Measurements from ENCODE around the gene TIMP3. TPM values are rescaled to one million over a fixed set of nuclear protein-coding genes. Genes with fewer than 3 reads are reported as not detected.

The TIMP3 gene
- total RNA-seq, 1 experiment from 2014 or later: 12.3 TPM

GRCh38 chr22:32822179-32822877, 20.8 kb downstream of the TIMP3 start:
- Mint-ChIP-seq H3K4me1 (ENCODE audit: low read depth, unreplicated experiment) (no peaks in the 10 kb centered on the region), H3K9me3 (ENCODE audit: low read depth, unreplicated experiment) (no peaks in the 10 kb centered on the region), H3K27ac (ENCODE audit: unreplicated experiment) (no peak overlapping the region), H3K36me3 (ENCODE audit: insufficient read depth, unreplicated experiment) (no peaks in the 10 kb centered on the region), H3K4me3 (ENCODE audit: low read depth, unreplicated experiment) (no peak overlapping the region), H3K27me3 (ENCODE audit: unreplicated experiment) (no peaks in the 10 kb centered on the region)
- no peak for TF ChIP-seq CTCF (IDR thresholded peaks at IDR 0.05; ENCODE audit: unreplicated experiment)
- CTCF ChIA-PET: interaction anchor here (0.7 kb wide), 1 partner anchor 163 kb away, joined by 3 read pairs; no protein-coding TSS in a partner anchor
- BruUV-seq (replicated peaks): no TSS peak
- DNase-seq: no peak
- intact Hi-C loops (cut with micrococcal nuclease; ENCODE audit: unreplicated experiment): loop anchor here (10.0 kb wide), 1 partner anchor 162 kb away; no protein-coding TSS in a partner anchor

GRCh38 chr22:32823024-32823730, 21.7 kb downstream of the TIMP3 start:
- CTCF ChIA-PET: interaction anchor here (1.5 kb wide), 1 partner anchor 294 kb away, joined by 4 read pairs; no protein-coding TSS in a partner anchor
- peak; percentile 69 for DNase-seq
- intact Hi-C loops (cut with micrococcal nuclease; ENCODE audit: unreplicated experiment): loop anchor here (1.0 to 10.0 kb wide), 2 partner anchors 162 to 294 kb away; no protein-coding TSS in a partner anchor
- Mint-ChIP-seq H3K36me3 (ENCODE audit: insufficient read depth, unreplicated experiment) (no peaks in the 10 kb centered on the region), H3K27me3 (ENCODE audit: unreplicated experiment) (no peaks in the 10 kb centered on the region), H3K9me3 (ENCODE audit: low read depth, unreplicated experiment) (no peaks in the 10 kb centered on the region), H3K4me3 (ENCODE audit: low read depth, unreplicated experiment) (no peak overlapping the region), H3K27ac (ENCODE audit: unreplicated experiment) (no peak overlapping the region), H3K4me1 (ENCODE audit: low read depth, unreplicated experiment) (no peaks in the 10 kb centered on the region)
- TF ChIP-seq CTCF (IDR thresholded peaks at IDR 0.05; ENCODE audit: unreplicated experiment): peak; percentile 48
- BruUV-seq (replicated peaks): no TSS peak

GRCh38 chr22:32824531-32825312, 23.2 kb downstream of the TIMP3 start:
- no peaks in the 10 kb centered on the region for H3K36me3 Mint-ChIP-seq (ENCODE audit: insufficient read depth, unreplicated experiment)
- CTCF ChIA-PET: interaction anchor here (1.5 kb wide), 1 partner anchor 295 kb away, joined by 4 read pairs; no protein-coding TSS in a partner anchor
- no peak overlapping the region for H3K27ac Mint-ChIP-seq (ENCODE audit: unreplicated experiment)
- H3K4me1 Mint-ChIP-seq (ENCODE audit: low read depth, unreplicated experiment): no peaks in the 10 kb centered on the region
- DNase-seq: no peak
- no peak for TF ChIP-seq CTCF (IDR thresholded peaks at IDR 0.05; ENCODE audit: unreplicated experiment)
- no peak overlapping the region for H3K4me3 Mint-ChIP-seq (ENCODE audit: low read depth, unreplicated experiment)
- no peaks in the 10 kb centered on the region for H3K27me3 Mint-ChIP-seq (ENCODE audit: unreplicated experiment)
- H3K9me3 Mint-ChIP-seq (ENCODE audit: low read depth, unreplicated experiment): no peaks in the 10 kb centered on the region
- BruUV-seq (replicated peaks): no TSS peak
- intact Hi-C loops (cut with micrococcal nuclease; ENCODE audit: unreplicated experiment): loop anchor here (10.0 kb wide), 1 partner anchor 160 kb away; no protein-coding TSS in a partner anchor

GRCh38 chr22:32826537-32826936, 25.0 kb downstream of the TIMP3 start:
- H3K4me3 Mint-ChIP-seq (ENCODE audit: low read depth, unreplicated experiment): no peak overlapping the region
- no peak for DNase-seq
- H3K36me3 Mint-ChIP-seq (ENCODE audit: insufficient read depth, unreplicated experiment): no peaks in the 10 kb centered on the region
- no peaks in the 10 kb centered on the region for H3K4me1 Mint-ChIP-seq (ENCODE audit: low read depth, unreplicated experiment)
- BruUV-seq (replicated peaks): no TSS peak
- intact Hi-C loops (cut with micrococcal nuclease; ENCODE audit: unreplicated experiment): loop anchor here (10.0 kb wide), 1 partner anchor 158 kb away; no protein-coding TSS in a partner anchor
- no peak overlapping the region for H3K27ac Mint-ChIP-seq (ENCODE audit: unreplicated experiment)
- CTCF ChIA-PET: no interaction called here
- peaks cover 12% of the 10 kb centered on the region for H3K27me3 Mint-ChIP-seq (ENCODE audit: unreplicated experiment)
- no peak for TF ChIP-seq CTCF (IDR thresholded peaks at IDR 0.05; ENCODE audit: unreplicated experiment)
- H3K9me3 Mint-ChIP-seq (ENCODE audit: low read depth, unreplicated experiment): no peaks in the 10 kb centered on the region
